Heart right ventricle (tissue), 16 donors: ENCODE measurements around the gene ZFHX2. TPM values are rescaled to one million over a fixed set of nuclear protein-coding genes. Genes with fewer than 3 reads are reported as not detected.
A peak's percentile ranks its signal among the peaks of the same experiment; 100 is the strongest.

ENCODE experiments used
- ATAC-seq, 8 donors: fragments of 200-7000 bp; cut with Tn5 transposase; one replicate each; pipeline ENCODE4 v1.9.1; 2020; ENCODE audit warnings: mild to moderate bottlenecking in 8 of 8, moderate library complexity in 8 of 8, moderate number of reproducible peaks in 1 of 8
- DNase-seq, 2 donors: peaks; one replicate each; pipeline ENCODE4 v3.0.0-alpha.2; 2020
- H3K27ac ChIP-seq, 10 donors: fragments of 200-600 bp; sonication (generic) in 2 of 10; one replicate each; pipeline versions ENCODE4 v1.5.0 to v1.8.0; 2020 to 2022; ENCODE audit warnings: mild to moderate bottlenecking in 3 of 10
- H3K27me3 ChIP-seq, 7 donors: fragments of 200-600 bp; one replicate each; pipeline ENCODE4 v1.8.0; 2021 to 2022; ENCODE audit warnings: mild to moderate bottlenecking in 2 of 7
- H3K36me3 ChIP-seq, 9 donors: fragments of 200-600 bp; sonication (generic) in 1 of 9; one replicate each; pipeline versions ENCODE4 v1.5.0 to v1.8.0; 2020 to 2022; ENCODE audit warnings: mild to moderate bottlenecking in 2 of 9
- H3K4me1 ChIP-seq, 9 donors: fragments of 200-600 bp; sonication (generic) in 1 of 9; one replicate each; pipeline versions ENCODE4 v1.5.0 to v1.8.0; 2020 to 2022; ENCODE audit warnings: mild to moderate bottlenecking in 4 of 9
- H3K4me3 ChIP-seq, 10 donors: fragments of 200-600 bp; sonication (generic) in 2 of 10; one replicate each; pipeline versions ENCODE4 v1.5.0 to v1.8.0; 2020 to 2022; ENCODE audit warnings: mild to moderate bottlenecking in 7 of 10, moderate library complexity in 2 of 10
- H3K9me3 ChIP-seq, 11 donors: fragments of 200-600 bp in 10 of 11; sonication (generic) in 2 of 11; one replicate each; pipeline versions ENCODE4 v1.5.0 to v1.8.0; 2013 to 2022; ENCODE audit warnings: mild to moderate bottlenecking in 2 of 11, control low read depth in 1 of 11, moderate library complexity in 1 of 11
- CTCF ChIP-seq, 9 donors: fragments of 200-600 bp; sonication (generic) in 2 of 9; IDR thresholded peaks; one replicate each; pipeline versions ENCODE4 v1.5.0 to v1.8.0; 2021 to 2022; ENCODE audit warnings: antibody characterized with exemption in 9 of 9, mild to moderate bottlenecking in 5 of 9, moderate library complexity in 1 of 9
- WGBS, 2 donors: extraction: QIAGEN DNeasy Blood & Tissue Kit; methylation state at CpG; one replicate each; pipeline ENCODE4 v1.1.7; 2013; ENCODE audit warnings: inconsistent platforms in 1 of 2; 5-methylcytosine and 5-hydroxymethylcytosine counted together
- intact Hi-C, 10 donors: fragments of 100-400 bp; cut with DNase I; formaldehyde crosslinking; loops; one replicate each; pipeline versions ENCODE4 v1.11.1 to v1.14.2; 2022
- polyA plus RNA-seq, 2 donors: library from polyadenylated mRNA; stranded (reverse); fragments of 200-250 nt; gene quantifications; one replicate each; pipeline ENCODE4 v1.2.3, GENCODE V29; 2013
- total RNA-seq, 10 donors: library from RNA; stranded (reverse); fragmentation: NEBNext Ultra II Directional in 3 of 10; extraction: Animal tissue kit (Norgen Biotek cat#: 25700) in 3 of 10; gene quantifications; one replicate each; pipeline versions ENCODE4 v1.2.1 to v1.2.4, GENCODE V29; 2021 to 2023
- donor health status: Arrhythmogenic right ventricular cardiomyopathy.
- donor health status: ischemic (EF 13 %, LVEDD 7.1; RV severe dilation, severe dysfunction).
- donor health status: healthy with polysubstance abuse.
- donor health status: DM: no; HTN: yes; CAD: no.
- donor health status: DM: no; HTN: no; CAD: no.
- donor health status: ischemic (EF 25% LVEDD 6.9; RV normal size, moderate dysfunction).
- donor health status: ischemic (EF 25% LVEDD 5.7; RV mildly dilated, moderate dysfunction).
- donor health status: healthy.
- donor health status: DM: yes; HTN: yes; CAD: no.
- donor health status: Ischemic cardiomyopathy.
- donor health status: ischemic (EF 35%, LVEDD 5.7; RV mildly dilated, moderate dysfunction).
- donor health status: nonischemic (EF 11% LVEDD 7.7; RV severe dilation, severe dysfunction).
- donor health status: DM: yes; HTN: yes; CAD: no.
- donor health status: PGD.
- donor health status: ischemic (EF 29% LVEDD 5.4; RV normal size, mild dysfunction).
- donor health status: nonischemic (EF 23%, LVEDD 6.1; RV moderate dilation, normal function).

The ZFHX2 gene
- total and polyA plus RNA-seq, 12 donors, result 0.25 to 1.9 (median 0.97) TPM

GRCh38 chr14:23544511-23545447 is 6.8 kb downstream of the ZFHX2 start:
- Histone ChIP-seq H3K36me3 (no peaks in the 10 kb centered on the region), H3K9me3 (no peaks in the 10 kb centered on the region), H3K4me3 (no peak overlapping the region), H3K4me1 (peaks cover 0 to 21% (median 13%) of the 10 kb centered on the region in 9 donors), H3K27me3 (no peaks in the 10 kb centered on the region), H3K27ac (peak overlapping the region in 8 of 10 donors; percentile 48 to 77 (median 68))
- TF ChIP-seq CTCF (IDR thresholded peaks at IDR 0.05), result no peak
- intact Hi-C loops, result loop anchor here in 1 of 10 donors (5.0 kb wide), 1 partner anchor 67 kb away; no protein-coding TSS in a partner anchor
- DNase-seq (peak; percentile 62 to 66), ATAC-seq (peak; percentile 46 to 93 (median 85))
- WGBS, 2 donors, result 43 to 49% methylated on average over 25 of the region's 25 CpGs

GRCh38 chr14:23543403-23543802 is 8.2 kb downstream of the ZFHX2 start:
- H3K9me3 ChIP-seq, result no peaks in the 10 kb centered on the region
- H3K27me3 ChIP-seq, result no peaks in the 10 kb centered on the region
- H3K4me3 ChIP-seq, result no peak overlapping the region
- WGBS, 2 donors, result 96 to 98% methylated on average over 5 of the region's 5 CpGs
- no peaks in the 10 kb centered on the region for H3K36me3 ChIP-seq
- TF ChIP-seq CTCF (IDR thresholded peaks at IDR 0.05), result no peak
- ATAC-seq (no peak), DNase-seq (no peak)
- H3K27ac ChIP-seq, result no peak overlapping the region
- H3K4me1 ChIP-seq, result peaks cover 0 to 30% (median 14%) of the 10 kb centered on the region in 9 donors
- intact Hi-C loops, result loop anchor here in 1 of 10 donors (5.0 kb wide), 1 partner anchor 66 kb away; no protein-coding TSS in a partner anchor

GRCh38 chr14:23542261-23542660 is 9.3 kb downstream of the ZFHX2 start:
- no peaks in the 10 kb centered on the region for H3K9me3 ChIP-seq
- H3K36me3 ChIP-seq, result no peaks in the 10 kb centered on the region
- no peak for TF ChIP-seq CTCF (IDR thresholded peaks at IDR 0.05)
- H3K4me3 ChIP-seq, result no peak overlapping the region
- H3K27ac ChIP-seq, result no peak overlapping the region
- intact Hi-C loops, result loop anchor here in 1 of 10 donors (5.0 kb wide), 1 partner anchor 65 kb away; no protein-coding TSS in a partner anchor
- H3K4me1 ChIP-seq, result peaks cover 0 to 30% (median 14%) of the 10 kb centered on the region in 9 donors
- no peak for ATAC-seq
- no peaks in the 10 kb centered on the region for H3K27me3 ChIP-seq
- WGBS, 2 donors, result 77 to 81% methylated on average over 5 of the region's 5 CpGs
- no peak for DNase-seq

GRCh38 chr14:23540141-23540469 is 11.5 kb downstream of the ZFHX2 start:
- H3K9me3 ChIP-seq, result no peaks in the 10 kb centered on the region
- peaks cover 0 to 17% (median 7%) of the 10 kb centered on the region in 9 donors for H3K4me1 ChIP-seq
- no peak for TF ChIP-seq CTCF (IDR thresholded peaks at IDR 0.05)
- no peak overlapping the region for H3K4me3 ChIP-seq
- no peaks in the 10 kb centered on the region for H3K36me3 ChIP-seq
- intact Hi-C loops, result loop anchor here in 1 of 10 donors (5.0 kb wide), 1 partner anchor 63 kb away; no protein-coding TSS in a partner anchor
- H3K27ac ChIP-seq, result no peak overlapping the region
- WGBS, 2 donors, result 89 to 92% methylated on average over 4 of the region's 4 CpGs
- DNase-seq (no peak), ATAC-seq (no peak)
- H3K27me3 ChIP-seq, result no peaks in the 10 kb centered on the region
